ENCODE results near the gene USP5.

DNA sequence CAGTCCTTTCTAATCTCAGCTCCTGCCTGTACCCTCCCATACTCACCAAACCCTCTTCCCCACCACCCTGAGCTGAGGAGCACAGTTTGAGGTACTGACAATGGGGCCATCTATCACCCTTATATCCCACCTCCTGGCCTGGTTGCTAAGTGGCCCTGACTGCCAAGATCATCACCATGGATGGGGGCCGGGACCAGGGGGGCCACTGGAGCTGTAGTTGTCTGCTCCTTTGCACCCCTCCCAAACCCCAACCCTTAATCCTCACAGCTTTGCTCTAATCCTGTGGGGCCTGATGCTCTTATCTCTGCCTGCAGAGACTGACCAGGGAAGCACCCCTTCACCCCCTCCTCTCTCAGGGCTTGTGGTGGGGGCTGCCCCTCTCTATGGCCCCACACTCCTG is 11.6 kb upstream of the USP5 start:
- no peak for TF ChIP-seq POLR2AphosphoS5 (IDR thresholded peaks at IDR 0.05; ENCODE audit: low read depth, low read length)
- no peak for TF ChIP-seq POLR2A (IDR thresholded peaks at IDR 0.05; ENCODE audit: borderline replicate concordance, extremely low read depth, insufficient read depth, insufficient read length)
- TF ChIP-seq FOSL1 (IDR thresholded peaks at IDR 0.05; ENCODE audit: low read depth) = no peak
- TF ChIP-seq, protein P1, sequence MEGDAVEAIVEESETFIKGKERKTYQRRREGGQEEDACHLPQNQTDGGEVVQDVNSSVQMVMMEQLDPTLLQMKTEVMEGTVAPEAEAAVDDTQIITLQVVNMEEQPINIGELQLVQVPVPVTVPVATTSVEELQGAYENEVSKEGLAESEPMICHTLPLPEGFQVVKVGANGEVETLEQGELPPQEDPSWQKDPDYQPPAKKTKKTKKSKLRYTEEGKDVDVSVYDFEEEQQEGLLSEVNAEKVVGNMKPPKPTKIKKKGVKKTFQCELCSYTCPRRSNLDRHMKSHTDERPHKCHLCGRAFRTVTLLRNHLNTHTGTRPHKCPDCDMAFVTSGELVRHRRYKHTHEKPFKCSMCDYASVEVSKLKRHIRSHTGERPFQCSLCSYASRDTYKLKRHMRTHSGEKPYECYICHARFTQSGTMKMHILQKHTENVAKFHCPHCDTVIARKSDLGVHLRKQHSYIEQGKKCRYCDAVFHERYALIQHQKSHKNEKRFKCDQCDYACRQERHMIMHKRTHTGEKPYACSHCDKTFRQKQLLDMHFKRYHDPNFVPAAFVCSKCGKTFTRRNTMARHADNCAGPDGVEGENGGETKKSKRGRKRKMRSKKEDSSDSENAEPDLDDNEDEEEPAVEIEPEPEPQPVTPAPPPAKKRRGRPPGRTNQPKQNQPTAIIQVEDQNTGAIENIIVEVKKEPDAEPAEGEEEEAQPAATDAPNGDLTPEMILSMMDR (IDR thresholded peaks at IDR 0.05 in 2 of 3, conservative IDR thresholded peaks at IDR 0.05 in 1 of 3; ENCODE audit: borderline replicate concordance in 1 of 3, insufficient read depth in 1 of 3, low read depth in 2 of 3, low read length in 2 of 3) = no peak
- no peak for TF ChIP-seq EGR1 (IDR thresholded peaks at IDR 0.05; ENCODE audit: low read depth)
- TF ChIP-seq JUND (IDR thresholded peaks at IDR 0.05) = no peak
